HepG2 (cell line): ENCODE measurements around the gene RRAD. TPM values are rescaled to one million over a fixed set of nuclear protein-coding genes. Genes with fewer than 3 reads are reported as not detected.

Experiments
- ADNP ChIP-seq: sonication (generic); formaldehyde crosslinking; IDR thresholded peaks from 2 replicates; pipeline ENCODE4 v1.4.0; 2020; ENCODE audit warnings: missing genetic modification reagents
- EHMT2 ChIP-seq: fragments of 200-600 bp; sonication (generic); IDR thresholded peaks from 2 replicates; pipeline ENCODE4 v1.7.0; 2017; ENCODE audit warnings: antibody characterized with exemption, low read depth, low read length, borderline replicate concordance
- FOSL1 ChIP-seq: sonication (generic); formaldehyde crosslinking; IDR thresholded peaks from 2 replicates; pipeline ENCODE4 v1.9.0; 2021; ENCODE audit warnings: missing genetic modification reagents, borderline replicate concordance
- KLF11 ChIP-seq: IDR thresholded peaks from 2 replicates; pipeline ENCODE4 v1.6.1; 2016; ENCODE audit warnings: missing compliant biosample characterization
- NFE2L2 ChIP-seq: fragments of 150-350 bp; IDR thresholded peaks from 2 replicates; pipeline ENCODE4 v1.6.1; 2014; ENCODE audit warnings: low read length
- NFYC ChIP-seq: IDR thresholded peaks from 2 replicates; pipeline ENCODE4 v1.6.1; 2016; ENCODE audit warnings: missing genetic modification reagents, missing compliant biosample characterization
- RFXAP ChIP-seq: sonication (generic); formaldehyde crosslinking; IDR thresholded peaks from 2 replicates; pipeline ENCODE4 v1.4.0; 2020; ENCODE audit warnings: missing genetic modification reagents, borderline replicate concordance
- RXRB ChIP-seq: IDR thresholded peaks from 2 replicates; pipeline ENCODE4 v1.6.1; 2016; ENCODE audit warnings: borderline replicate concordance, missing genetic modification reagents, missing compliant biosample characterization
- SATB2 ChIP-seq: sonication (generic); formaldehyde crosslinking; IDR thresholded peaks from 2 replicates; pipeline ENCODE4 v1.5.0; 2020; ENCODE audit warnings: missing genetic modification reagents
- SIN3A ChIP-seq: IDR thresholded peaks from 2 replicates; pipeline ENCODE4 v1.6.1; 2011; ENCODE audit warnings: low read depth, mild to moderate bottlenecking, control low read depth, low read length, borderline replicate concordance
- ZFP41 ChIP-seq: sonication (generic); formaldehyde crosslinking; IDR thresholded peaks from 2 replicates; pipeline ENCODE4 v1.4.0; 2020; ENCODE audit warnings: mild to moderate bottlenecking, missing genetic modification reagents, borderline replicate concordance
- ZKSCAN1 ChIP-seq: fragments of 150-350 bp; IDR thresholded peaks from 2 replicates; pipeline ENCODE4 v1.6.1; 2014; ENCODE audit warnings: low read length
- ZNF34 ChIP-seq: sonication (generic); formaldehyde crosslinking; IDR thresholded peaks from 2 replicates; pipeline ENCODE4 v1.4.0; 2020; ENCODE audit warnings: mild to moderate bottlenecking, missing genetic modification reagents, borderline replicate concordance
- ZNF451 ChIP-seq: sonication (generic); formaldehyde crosslinking; IDR thresholded peaks from 2 replicates; pipeline ENCODE4 v1.5.0; 2020; ENCODE audit warnings: mild to moderate bottlenecking, missing genetic modification reagents
- ZNF562 ChIP-seq: sonication (generic); formaldehyde crosslinking; IDR thresholded peaks from 2 replicates; pipeline ENCODE4 v1.8.0; 2022; ENCODE audit warnings: missing genetic modification reagents, borderline replicate concordance
- ZNF564 ChIP-seq: sonication (generic); formaldehyde crosslinking; IDR thresholded peaks from 2 replicates; pipeline ENCODE4 v1.8.1; 2023; ENCODE audit warnings: mild to moderate bottlenecking, missing genetic modification reagents
- polyA plus RNA-seq, 8 experiments: library from polyadenylated mRNA; depleted of rRNA in 3 of 8; stranded (reverse) in 7 of 8; unstranded in 1 of 8; fragments of >200 nt; fragmentation: Illumina TruSeq in 4 of 8; extraction: Trizol in 4 of 8; gene quantifications; 2 replicates each; pipeline versions ENCODE4 v1.2.1 to v1.2.3, GENCODE V29; 2011 to 2016; ENCODE audit warnings: low read depth in 4 of 8, missing spikeins in 1 of 8, mixed read lengths in 1 of 8; ENCODE audit not compliant: insufficient read depth in 1 of 8
- total RNA-seq, 5 experiments: library from RNA; depleted of rRNA; stranded (reverse); fragments of >200 nt; fragmentation: Illumina TruSeq; extraction: Trizol; gene quantifications; 2 replicates each; pipeline ENCODE4 v1.2.3, GENCODE V29; 2016; ENCODE audit warnings: low read depth in 1 of 5
- TF ChIP-seq, protein P1 (sequence below): sonication (generic); formaldehyde crosslinking; IDR thresholded peaks from 2 replicates; pipeline ENCODE4 v1.4.0; 2020; ENCODE audit warnings: missing genetic modification reagents
- TF ChIP-seq, protein P2 (sequence below): sonication (generic); formaldehyde crosslinking; IDR thresholded peaks from 2 replicates; pipeline ENCODE4 v1.8.0; 2023; ENCODE audit warnings: mild to moderate bottlenecking, missing genetic modification reagents
- TF ChIP-seq, protein P3 (sequence below): sonication (generic); formaldehyde crosslinking; conservative IDR thresholded peaks from 2 replicates; pipeline ENCODE4 v1.4.0; 2020; ENCODE audit warnings: missing genetic modification reagents
- TF ChIP-seq, protein P4 (sequence below): sonication (generic); formaldehyde crosslinking; IDR thresholded peaks from 2 replicates; pipeline ENCODE4 v1.5.0; 2020; ENCODE audit warnings: mild to moderate bottlenecking, low read depth, missing genetic modification reagents, borderline replicate concordance
- TF ChIP-seq, protein P5 (sequence below): sonication (generic); formaldehyde crosslinking; IDR thresholded peaks from 2 replicates; pipeline ENCODE4 v1.5.1; 2020; ENCODE audit warnings: missing genetic modification reagents, mild to moderate bottlenecking, borderline replicate concordance
- TF ChIP-seq, protein P6 (sequence below): sonication (generic); formaldehyde crosslinking; IDR thresholded peaks from 2 replicates; pipeline ENCODE4 v1.5.0; 2020; ENCODE audit warnings: missing genetic modification reagents, mild to moderate bottlenecking, borderline replicate concordance

Gene RRAD
- total and polyA plus RNA-seq, 2 of the 13 experiments (the other 11 are each of a cell fraction or from before 2014, with no cell fraction given): 0.80 to 1.1 TPM

DNA sequence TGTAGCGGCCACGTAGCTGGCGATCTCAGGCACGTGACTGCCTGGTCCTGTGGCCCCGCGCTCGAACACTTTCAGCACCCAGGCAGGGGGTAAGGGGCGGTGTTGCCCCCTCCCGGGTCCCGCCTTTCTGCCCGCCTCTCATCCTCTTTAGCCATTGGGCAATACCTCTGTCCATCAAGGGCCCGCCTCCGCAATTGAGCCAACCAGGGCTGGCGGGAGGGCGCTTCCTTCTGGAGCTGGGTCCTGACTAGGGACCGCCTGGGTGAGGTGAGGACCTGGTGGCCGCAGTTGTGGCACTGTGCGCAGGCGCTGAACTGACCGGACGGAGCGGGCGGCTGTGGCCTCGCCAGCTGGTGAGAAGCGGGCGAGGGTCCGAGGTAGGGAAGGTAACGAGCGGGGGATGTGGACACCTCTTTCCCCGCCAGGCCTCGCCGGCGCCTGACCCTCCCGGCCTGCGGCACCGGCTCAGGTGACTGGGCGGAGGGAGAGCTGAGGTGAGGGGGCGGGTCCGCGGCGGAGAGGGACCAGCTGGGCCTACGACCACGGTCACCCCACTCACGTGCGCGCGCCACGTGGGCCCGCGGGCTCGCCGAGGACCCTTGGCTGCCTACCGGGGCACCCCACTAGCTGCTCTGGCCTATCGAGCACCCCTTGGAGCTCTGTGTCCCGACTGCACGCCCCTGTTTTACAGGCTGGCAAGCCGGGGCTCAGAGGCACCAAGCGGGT lies 44.9 kb downstream of the RRAD start, which contains the start of gene PDP2 (continued):
- peak; percentile 100 for TF ChIP-seq NFYC (CRISPR knock-in tag)
- peak; percentile 85 for TF ChIP-seq RFXAP (CRISPR knock-in tag)
- peak; percentile 98 for TF ChIP-seq SATB2 (CRISPR knock-in tag)
- no peak; the same call in 1 of the 2 replicates for TF ChIP-seq ZNF451 (CRISPR knock-in tag)
- no peak for TF ChIP-seq EHMT2
- TF ChIP-seq, protein P1, sequence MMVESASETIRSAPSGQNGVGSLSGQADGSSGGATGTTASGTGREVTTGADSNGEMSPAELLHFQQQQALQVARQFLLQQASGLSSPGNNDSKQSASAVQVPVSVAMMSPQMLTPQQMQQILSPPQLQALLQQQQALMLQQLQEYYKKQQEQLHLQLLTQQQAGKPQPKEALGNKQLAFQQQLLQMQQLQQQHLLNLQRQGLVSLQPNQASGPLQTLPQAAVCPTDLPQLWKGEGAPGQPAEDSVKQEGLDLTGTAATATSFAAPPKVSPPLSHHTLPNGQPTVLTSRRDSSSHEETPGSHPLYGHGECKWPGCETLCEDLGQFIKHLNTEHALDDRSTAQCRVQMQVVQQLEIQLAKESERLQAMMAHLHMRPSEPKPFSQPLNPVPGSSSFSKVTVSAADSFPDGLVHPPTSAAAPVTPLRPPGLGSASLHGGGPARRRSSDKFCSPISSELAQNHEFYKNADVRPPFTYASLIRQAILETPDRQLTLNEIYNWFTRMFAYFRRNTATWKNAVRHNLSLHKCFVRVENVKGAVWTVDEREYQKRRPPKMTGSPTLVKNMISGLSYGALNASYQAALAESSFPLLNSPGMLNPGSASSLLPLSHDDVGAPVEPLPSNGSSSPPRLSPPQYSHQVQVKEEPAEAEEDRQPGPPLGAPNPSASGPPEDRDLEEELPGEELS (CRISPR knock-in tag): peak; percentile 8
- 0 out of 2 replicates have a peak, but pooled peaks have one; percentile 36 for TF ChIP-seq FOSL1 (CRISPR knock-in tag)
- TF ChIP-seq, protein P2, sequence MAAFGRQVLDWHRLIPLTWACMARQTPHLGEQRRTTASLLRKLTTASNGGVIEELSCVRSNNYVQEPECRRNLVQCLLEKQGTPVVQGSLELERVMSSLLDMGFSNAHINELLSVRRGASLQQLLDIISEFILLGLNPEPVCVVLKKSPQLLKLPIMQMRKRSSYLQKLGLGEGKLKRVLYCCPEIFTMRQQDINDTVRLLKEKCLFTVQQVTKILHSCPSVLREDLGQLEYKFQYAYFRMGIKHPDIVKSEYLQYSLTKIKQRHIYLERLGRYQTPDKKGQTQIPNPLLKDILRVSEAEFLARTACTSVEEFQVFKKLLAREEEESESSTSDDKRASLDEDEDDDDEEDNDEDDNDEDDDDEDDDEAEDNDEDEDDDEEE (CRISPR knock-in tag): peak; percentile 98
- TF ChIP-seq ZFP41 (CRISPR knock-in tag): peak; percentile 97; the same call in 1 of the 2 replicates
- TF ChIP-seq, protein P3, sequence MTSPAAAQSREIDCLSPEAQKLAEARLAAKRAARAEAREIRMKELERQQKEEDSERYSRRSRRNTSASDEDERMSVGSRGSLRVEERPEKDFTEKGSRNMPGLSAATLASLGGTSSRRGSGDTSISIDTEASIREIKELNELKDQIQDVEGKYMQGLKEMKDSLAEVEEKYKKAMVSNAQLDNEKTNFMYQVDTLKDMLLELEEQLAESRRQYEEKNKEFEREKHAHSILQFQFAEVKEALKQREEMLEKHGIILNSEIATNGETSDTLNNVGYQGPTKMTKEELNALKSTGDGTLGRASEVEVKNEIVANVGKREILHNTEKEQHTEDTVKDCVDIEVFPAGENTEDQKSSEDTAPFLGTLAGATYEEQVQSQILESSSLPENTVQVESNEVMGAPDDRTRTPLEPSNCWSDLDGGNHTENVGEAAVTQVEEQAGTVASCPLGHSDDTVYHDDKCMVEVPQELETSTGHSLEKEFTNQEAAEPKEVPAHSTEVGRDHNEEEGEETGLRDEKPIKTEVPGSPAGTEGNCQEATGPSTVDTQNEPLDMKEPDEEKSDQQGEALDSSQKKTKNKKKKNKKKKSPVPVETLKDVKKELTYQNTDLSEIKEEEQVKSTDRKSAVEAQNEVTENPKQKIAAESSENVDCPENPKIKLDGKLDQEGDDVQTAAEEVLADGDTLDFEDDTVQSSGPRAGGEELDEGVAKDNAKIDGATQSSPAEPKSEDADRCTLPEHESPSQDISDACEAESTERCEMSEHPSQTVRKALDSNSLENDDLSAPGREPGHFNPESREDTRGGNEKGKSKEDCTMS: no peak
- TF ChIP-seq ZNF564: peak; percentile 64; the same call in 1 of the 2 replicates
- peak; percentile 54 for TF ChIP-seq RXRB
- no peak for TF ChIP-seq NFE2L2
- TF ChIP-seq, protein P4, sequence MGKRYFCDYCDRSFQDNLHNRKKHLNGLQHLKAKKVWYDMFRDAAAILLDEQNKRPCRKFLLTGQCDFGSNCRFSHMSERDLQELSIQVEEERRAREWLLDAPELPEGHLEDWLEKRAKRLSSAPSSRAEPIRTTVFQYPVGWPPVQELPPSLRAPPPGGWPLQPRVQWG (CRISPR knock-in tag): no peak
- no peak; the same call in 1 of the 2 replicates for TF ChIP-seq SIN3A
- peak; percentile 100 for TF ChIP-seq KLF11 (CRISPR knock-in tag)
- TF ChIP-seq ZNF34: peak; percentile 59; the same call in 1 of the 2 replicates
- TF ChIP-seq ZKSCAN1: no peak; the same call in 1 of the 2 replicates
- no peak for TF ChIP-seq ZNF562 (CRISPR knock-in tag)
- TF ChIP-seq, protein P5, sequence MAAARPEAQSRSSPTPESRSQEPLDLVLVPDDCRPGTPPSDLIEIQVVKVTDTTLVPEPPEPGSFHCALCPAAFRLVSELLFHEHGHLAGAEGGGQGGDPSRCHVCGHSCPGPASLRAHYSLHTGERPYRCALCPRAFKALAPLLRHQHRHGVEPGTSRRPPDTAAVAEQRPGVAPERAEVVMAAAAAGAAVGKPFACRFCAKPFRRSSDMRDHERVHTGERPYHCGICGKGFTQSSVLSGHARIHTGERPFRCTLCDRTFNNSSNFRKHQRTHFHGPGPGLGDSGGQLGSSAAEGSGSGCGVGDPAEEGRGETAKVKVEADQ (CRISPR knock-in tag): peak; percentile 80; the same call in 1 of the 2 replicates
- TF ChIP-seq, protein P6, sequence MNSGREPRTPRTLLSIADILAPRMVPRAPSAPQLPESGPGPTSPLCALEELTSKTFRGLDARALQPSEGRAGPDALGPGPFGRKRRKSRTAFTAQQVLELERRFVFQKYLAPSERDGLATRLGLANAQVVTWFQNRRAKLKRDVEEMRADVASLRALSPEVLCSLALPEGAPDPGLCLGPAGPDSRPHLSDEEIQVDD (CRISPR knock-in tag): peak; percentile 99
- no peak; the same call in 1 of the 2 replicates for TF ChIP-seq ADNP (CRISPR knock-in tag)
